ENCODE data around the gene FERMT2. TPM values are rescaled to one million over a fixed set of nuclear protein-coding genes. Genes with fewer than 3 reads are reported as not detected.

Gene FERMT2
- total RNA-seq, 1 donor from 2014 or later = 64.2 TPM

DNA sequence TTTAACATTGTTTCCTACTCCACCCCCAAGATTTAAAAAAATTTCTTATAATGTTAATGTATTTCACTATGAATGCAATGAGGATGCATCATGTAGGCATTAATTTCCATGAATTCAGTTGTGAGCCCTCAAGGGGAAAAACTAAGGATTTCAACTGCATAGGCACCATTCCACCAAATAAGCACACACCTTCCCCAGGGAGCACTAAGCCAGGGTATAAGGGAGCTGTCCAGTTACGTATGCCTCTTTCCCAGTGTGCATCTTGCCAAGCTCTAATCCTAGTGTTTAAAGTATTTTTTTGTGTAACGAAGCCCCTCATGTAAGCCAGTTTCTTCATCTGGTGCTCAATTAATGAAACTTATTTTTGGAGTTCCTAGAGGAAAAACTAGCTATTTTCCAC, 6.6 kb downstream of the FERMT2 start:
- H3K36me3 Mint-ChIP-seq (ENCODE audit: low read depth) = peaks cover 7% of the 10 kb centered on the region
- H3K4me1 Mint-ChIP-seq = peaks cover 32% of the 10 kb centered on the region
- DNase-seq (ENCODE audit: low read depth, low spot score) = no peak

DNA sequence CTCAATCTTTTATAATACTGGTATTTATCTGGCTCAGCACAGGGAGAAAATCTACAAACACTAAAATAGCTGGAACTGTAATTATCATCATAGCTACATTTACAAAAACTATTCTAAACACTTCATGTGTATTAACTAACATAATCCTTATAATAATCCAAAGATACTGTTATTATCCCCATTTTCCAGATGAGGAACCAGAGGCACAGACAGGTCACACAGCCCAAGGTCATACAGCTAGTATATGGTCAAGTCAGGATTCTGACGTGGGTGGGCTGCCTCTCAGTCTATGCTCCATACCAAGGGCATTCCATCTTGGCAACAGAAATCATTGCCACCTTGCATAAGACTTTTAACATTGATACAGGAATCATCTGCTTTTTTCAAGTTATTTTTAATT, 11.4 kb downstream of the FERMT2 start:
- no peaks in the 10 kb centered on the region for H3K36me3 Mint-ChIP-seq (ENCODE audit: low read depth)
- no peak overlapping the region for H3K4me3 Mint-ChIP-seq
- H3K4me1 Mint-ChIP-seq = peaks cover 17% of the 10 kb centered on the region
- TF ChIP-seq, protein P1, sequence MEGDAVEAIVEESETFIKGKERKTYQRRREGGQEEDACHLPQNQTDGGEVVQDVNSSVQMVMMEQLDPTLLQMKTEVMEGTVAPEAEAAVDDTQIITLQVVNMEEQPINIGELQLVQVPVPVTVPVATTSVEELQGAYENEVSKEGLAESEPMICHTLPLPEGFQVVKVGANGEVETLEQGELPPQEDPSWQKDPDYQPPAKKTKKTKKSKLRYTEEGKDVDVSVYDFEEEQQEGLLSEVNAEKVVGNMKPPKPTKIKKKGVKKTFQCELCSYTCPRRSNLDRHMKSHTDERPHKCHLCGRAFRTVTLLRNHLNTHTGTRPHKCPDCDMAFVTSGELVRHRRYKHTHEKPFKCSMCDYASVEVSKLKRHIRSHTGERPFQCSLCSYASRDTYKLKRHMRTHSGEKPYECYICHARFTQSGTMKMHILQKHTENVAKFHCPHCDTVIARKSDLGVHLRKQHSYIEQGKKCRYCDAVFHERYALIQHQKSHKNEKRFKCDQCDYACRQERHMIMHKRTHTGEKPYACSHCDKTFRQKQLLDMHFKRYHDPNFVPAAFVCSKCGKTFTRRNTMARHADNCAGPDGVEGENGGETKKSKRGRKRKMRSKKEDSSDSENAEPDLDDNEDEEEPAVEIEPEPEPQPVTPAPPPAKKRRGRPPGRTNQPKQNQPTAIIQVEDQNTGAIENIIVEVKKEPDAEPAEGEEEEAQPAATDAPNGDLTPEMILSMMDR (conservative IDR thresholded peaks at IDR 0.05) = no peak
- no peak overlapping the region for H3K27ac Mint-ChIP-seq (ENCODE audit: unreplicated experiment)
- no peak for DNase-seq (ENCODE audit: low read depth, low spot score)
- no peaks in the 10 kb centered on the region for H3K27me3 Mint-ChIP-seq (ENCODE audit: low read depth)
- no peaks in the 10 kb centered on the region for H3K9me3 Mint-ChIP-seq

More for the DNA sequence above, 6.6 kb downstream of the FERMT2 start:
- H3K27me3 Mint-ChIP-seq (ENCODE audit: low read depth) = no peaks in the 10 kb centered on the region
- H3K4me3 Mint-ChIP-seq = no peak overlapping the region
- no peaks in the 10 kb centered on the region for H3K9me3 Mint-ChIP-seq
- TF ChIP-seq, protein P1 (conservative IDR thresholded peaks at IDR 0.05) = no peak
- H3K27ac Mint-ChIP-seq (ENCODE audit: unreplicated experiment) = no peak overlapping the region

DNA sequence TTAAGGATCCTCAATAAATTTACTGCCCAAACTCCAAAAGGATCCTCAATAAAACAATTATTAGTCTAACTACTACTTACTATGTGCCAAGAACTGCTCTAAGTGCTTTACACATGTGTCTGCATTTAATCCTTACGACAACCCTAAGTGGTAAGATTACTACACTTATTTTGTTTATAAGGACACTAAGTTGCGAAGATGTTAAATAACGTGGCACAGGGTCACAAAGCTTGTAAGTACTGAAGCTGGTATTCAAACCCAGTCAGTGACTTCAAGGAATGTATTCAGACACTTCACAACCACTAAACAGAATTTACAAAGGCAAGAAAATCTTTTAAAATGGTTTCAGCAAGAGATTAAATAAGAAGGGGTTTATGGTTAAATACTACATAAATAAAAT, 13.0 kb downstream of the FERMT2 start:
- Mint-ChIP-seq H3K4me3 (no peak overlapping the region), H3K4me1 (peaks cover 18% of the 10 kb centered on the region), H3K36me3 (ENCODE audit: low read depth) (no peaks in the 10 kb centered on the region), H3K27me3 (ENCODE audit: low read depth) (no peaks in the 10 kb centered on the region), H3K9me3 (no peaks in the 10 kb centered on the region), H3K27ac (ENCODE audit: unreplicated experiment) (no peak overlapping the region)
- DNase-seq (ENCODE audit: low read depth, low spot score) = no peak
- TF ChIP-seq, protein P1 (conservative IDR thresholded peaks at IDR 0.05) = no peak

DNA sequence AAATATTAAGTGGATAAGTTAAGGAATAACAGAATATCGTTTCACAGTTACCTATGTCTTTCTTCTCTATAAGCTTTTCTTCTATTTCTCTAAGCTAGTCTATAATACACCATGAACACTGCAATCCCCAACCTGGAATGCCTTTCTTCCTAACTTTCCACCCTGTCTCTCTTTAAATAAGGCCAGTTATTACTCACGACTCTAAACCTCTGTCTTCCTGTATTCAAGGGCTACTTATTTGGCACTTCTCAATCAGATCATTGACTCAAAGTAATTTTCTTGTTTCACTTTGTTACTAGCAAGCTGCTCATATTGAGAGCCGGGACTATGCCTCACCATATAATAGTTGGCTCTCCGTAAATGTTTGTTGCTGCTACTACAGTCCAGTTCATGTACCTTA, 13.5 kb downstream of the FERMT2 start:
- TF ChIP-seq, protein P1 (conservative IDR thresholded peaks at IDR 0.05) = no peak
- Mint-ChIP-seq H3K9me3 (no peaks in the 10 kb centered on the region), H3K4me1 (peaks cover 18% of the 10 kb centered on the region), H3K4me3 (no peak overlapping the region), H3K36me3 (ENCODE audit: low read depth) (no peaks in the 10 kb centered on the region), H3K27ac (ENCODE audit: unreplicated experiment) (no peak overlapping the region), H3K27me3 (ENCODE audit: low read depth) (no peaks in the 10 kb centered on the region)
- no peak for DNase-seq (ENCODE audit: low read depth, low spot score)

DNA sequence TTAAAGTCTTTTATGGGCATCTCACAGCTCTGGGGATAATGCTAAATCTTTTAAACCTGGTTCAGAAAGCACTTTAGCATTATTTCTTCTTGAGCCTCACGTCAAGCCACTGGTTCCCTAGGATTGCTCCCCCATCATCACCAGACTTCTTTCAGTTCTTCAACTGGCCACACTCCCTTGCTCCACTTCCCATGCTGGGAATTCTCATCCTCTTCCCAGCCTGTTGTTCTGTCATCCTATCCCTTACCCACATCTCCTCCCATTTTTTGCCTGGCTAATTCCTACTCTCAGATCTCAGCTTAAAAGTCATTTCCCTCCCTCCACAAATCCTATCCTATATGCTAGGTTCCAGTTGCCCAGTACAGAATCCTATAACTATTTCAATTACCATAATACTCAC, 14.4 kb downstream of the FERMT2 start:
- Mint-ChIP-seq H3K9me3 (no peaks in the 10 kb centered on the region), H3K27ac (ENCODE audit: unreplicated experiment) (no peak overlapping the region), H3K4me3 (no peak overlapping the region), H3K4me1 (peaks cover 18% of the 10 kb centered on the region), H3K36me3 (ENCODE audit: low read depth) (no peaks in the 10 kb centered on the region), H3K27me3 (ENCODE audit: low read depth) (no peaks in the 10 kb centered on the region)
- DNase-seq (ENCODE audit: low read depth, low spot score) = no peak
- TF ChIP-seq, protein P1 (conservative IDR thresholded peaks at IDR 0.05) = no peak

DNA sequence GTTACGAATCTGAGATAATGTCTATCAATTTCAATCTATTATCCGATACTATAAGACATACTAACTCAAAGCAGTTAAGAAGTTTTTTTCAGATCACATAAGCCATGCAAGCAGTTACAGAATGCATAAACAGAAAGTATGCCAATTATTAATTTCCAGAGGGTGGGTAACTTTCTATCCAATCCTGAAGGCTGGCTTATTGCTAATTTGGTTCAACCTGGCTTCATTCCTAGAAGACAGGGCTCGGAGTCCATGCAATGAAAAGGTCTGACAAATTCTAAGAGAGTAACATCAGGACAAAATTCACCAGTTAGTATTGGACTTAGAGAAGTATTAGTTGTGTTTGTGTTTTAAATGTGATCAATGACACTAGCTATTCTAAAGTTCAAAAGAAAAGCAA, 15.0 kb downstream of the FERMT2 start:
- Mint-ChIP-seq H3K27ac (ENCODE audit: unreplicated experiment) (no peak overlapping the region), H3K36me3 (ENCODE audit: low read depth) (no peaks in the 10 kb centered on the region), H3K9me3 (no peaks in the 10 kb centered on the region), H3K4me1 (peaks cover 14% of the 10 kb centered on the region), H3K27me3 (ENCODE audit: low read depth) (no peaks in the 10 kb centered on the region), H3K4me3 (no peak overlapping the region)
- TF ChIP-seq, protein P1 (conservative IDR thresholded peaks at IDR 0.05) = no peak
- no peak for DNase-seq (ENCODE audit: low read depth, low spot score)

Data from neural crest cell (in vitro differentiated cells).